Psoas muscle (tissue), 8 donors: Measurements from ENCODE around the gene CHPT1. TPM values are rescaled to one million over a fixed set of nuclear protein-coding genes. Genes with fewer than 3 reads are reported as not detected.

ENCODE experiments used
- ATAC-seq, 4 donors: fragments of 200-7000 bp; cut with Tn5 transposase; one replicate each; pipeline ENCODE4 v1.9.1; 2020; ENCODE audit warnings: moderate library complexity in 3 of 4, mild to moderate bottlenecking in 2 of 4
- DNase-seq, 2 donors: peaks; one replicate each; pipeline ENCODE4 v3.0.0-alpha.2; 2020
- H3K27ac ChIP-seq: fragments of 200-600 bp; one replicate; pipeline ENCODE4 v1.8.0; 2022
- H3K27me3 ChIP-seq, 3 donors: fragments of 200-600 bp in 1 of 3; one replicate each; pipeline versions ENCODE4 v1.6.1 to v1.8.0; 2013 to 2022; ENCODE audit warnings: low read length in 2 of 3, mild to moderate bottlenecking in 2 of 3, moderate library complexity in 1 of 3; ENCODE audit not compliant: insufficient read depth in 3 of 3
- H3K36me3 ChIP-seq, 2 donors: fragments of 200-600 bp in 1 of 2; one replicate each; pipeline versions ENCODE4 v1.6.1 to v1.8.0; 2013 to 2022; ENCODE audit warnings: low read depth in 1 of 2, mild to moderate bottlenecking in 1 of 2, moderate library complexity in 1 of 2; ENCODE audit not compliant: insufficient read depth in 1 of 2
- H3K4me1 ChIP-seq: fragments of 200-600 bp; one replicate; pipeline ENCODE4 v1.8.0; 2022
- H3K4me3 ChIP-seq: fragments of 200-600 bp; one replicate; pipeline ENCODE4 v1.8.0; 2022; ENCODE audit warnings: mild to moderate bottlenecking
- H3K9me3 ChIP-seq: fragments of 200-600 bp; one replicate; pipeline ENCODE4 v1.8.0; 2022
- WGBS, 3 donors: extraction: QIAGEN DNeasy Blood & Tissue Kit; methylation state at CpG; one replicate each; pipeline versions ENCODE4 v1.1.6 to v1.1.7; 2013; 5-methylcytosine and 5-hydroxymethylcytosine counted together
- intact Hi-C, 2 donors: fragments of 100-400 bp; cut with DNase I; formaldehyde crosslinking; loops; one replicate each; pipeline versions ENCODE4 v1.11.0 to v1.14.2; 2022
- polyA plus RNA-seq, 3 donors: library from polyadenylated mRNA; stranded (reverse); fragments of 200-250 nt; gene quantifications; one replicate each; pipeline ENCODE4 v1.2.3, GENCODE V29; 2013
- total RNA-seq, 4 donors: library from RNA; stranded (reverse); fragmentation: NEBNext Ultra II Directional in 2 of 4; extraction: Animal tissue kit (Norgen Biotek cat#: 25700) in 2 of 4; gene quantifications; one replicate each; pipeline versions ENCODE4 v1.2.1 to v1.2.4, GENCODE V29; 2021 to 2023
- TF ChIP-seq, protein P1 (sequence below): fragments of 200-600 bp; IDR thresholded peaks from one replicate; pipeline ENCODE4 v1.8.0; 2022; ENCODE audit warnings: antibody characterized with exemption
- donor health status: healthy with polysubstance abuse.
- donor health status: DM: no; HTN: no; CAD: no; lungs with moderate emphysema.
- donor health status: Bipolar disorder and iron deficiency.
- donor health status: healthy.
- donor health status: DM: yes; HTN: yes; CAD: no.
- donor health status: DM: no; HTN: no; CAD: no.
- donor health status: DM: no; HTN: no; CAD: no.
- donor health status: DM: yes; HTN: yes; CAD: no.

CHPT1 gene
- total and polyA plus RNA-seq, 7 donors: 17.9 to 38.9 (median 20.7) TPM

DNA sequence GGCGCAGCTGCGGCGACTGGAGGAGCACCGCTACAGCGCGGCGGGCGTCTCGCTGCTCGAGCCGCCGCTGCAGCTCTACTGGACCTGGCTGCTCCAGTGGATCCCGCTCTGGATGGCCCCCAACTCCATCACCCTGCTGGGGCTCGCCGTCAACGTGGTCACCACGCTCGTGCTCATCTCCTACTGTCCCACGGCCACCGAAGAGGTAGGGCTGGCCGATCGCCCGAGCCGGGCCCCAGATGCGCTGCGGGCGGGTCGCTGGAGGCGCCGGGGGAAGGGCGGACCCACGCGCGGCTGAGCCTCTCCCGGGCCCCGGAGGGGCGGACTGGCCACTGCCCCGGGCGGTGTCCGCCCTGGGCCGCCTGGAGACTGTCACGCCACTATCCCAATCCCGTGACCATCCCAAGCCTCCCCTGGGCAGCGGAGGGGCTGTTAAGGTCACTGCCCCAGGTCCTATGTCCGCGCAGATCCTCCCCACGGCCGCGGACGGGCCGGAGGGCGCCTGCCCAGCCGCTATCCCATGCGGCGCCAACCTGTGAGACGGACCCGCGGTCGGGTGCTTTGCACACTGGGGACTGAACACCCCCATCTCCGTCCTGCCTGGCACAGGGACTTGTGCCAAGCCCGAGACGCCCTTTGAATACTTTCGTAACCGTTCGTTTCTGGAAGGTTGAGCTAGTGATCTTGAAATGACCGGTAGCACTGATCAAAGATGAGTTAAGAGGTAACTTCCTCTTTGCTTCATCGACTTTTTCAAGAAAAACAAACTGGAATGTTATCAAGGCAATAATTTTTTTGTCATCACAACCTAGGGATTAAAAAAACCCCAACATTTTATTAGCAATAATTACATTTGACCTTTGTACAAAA, 725 bp downstream of the CHPT1 start:
- 0% methylated on average over 46 to 67 of the region's 67 CpGs for WGBS, 3 donors
- Histone ChIP-seq H3K4me3 (peak overlapping the region; percentile 96), H3K27me3 (no peaks in the 10 kb centered on the region), H3K27ac (peak overlapping the region; percentile 97), H3K9me3 (peaks cover 5% of the 10 kb centered on the region), H3K36me3 (no peaks in the 10 kb centered on the region), H3K4me1 (peaks cover 49% of the 10 kb centered on the region)
- DNase-seq (peak; percentile 70 to 84), ATAC-seq (peak; percentile 50 to 60 (median 54))
- intact Hi-C loops: loop anchor here in 1 of 2 donors (10.0 kb wide), 2 partner anchors 203 to 293 kb away; partner anchors contain the start of gene ARL1
- TF ChIP-seq, protein P1, sequence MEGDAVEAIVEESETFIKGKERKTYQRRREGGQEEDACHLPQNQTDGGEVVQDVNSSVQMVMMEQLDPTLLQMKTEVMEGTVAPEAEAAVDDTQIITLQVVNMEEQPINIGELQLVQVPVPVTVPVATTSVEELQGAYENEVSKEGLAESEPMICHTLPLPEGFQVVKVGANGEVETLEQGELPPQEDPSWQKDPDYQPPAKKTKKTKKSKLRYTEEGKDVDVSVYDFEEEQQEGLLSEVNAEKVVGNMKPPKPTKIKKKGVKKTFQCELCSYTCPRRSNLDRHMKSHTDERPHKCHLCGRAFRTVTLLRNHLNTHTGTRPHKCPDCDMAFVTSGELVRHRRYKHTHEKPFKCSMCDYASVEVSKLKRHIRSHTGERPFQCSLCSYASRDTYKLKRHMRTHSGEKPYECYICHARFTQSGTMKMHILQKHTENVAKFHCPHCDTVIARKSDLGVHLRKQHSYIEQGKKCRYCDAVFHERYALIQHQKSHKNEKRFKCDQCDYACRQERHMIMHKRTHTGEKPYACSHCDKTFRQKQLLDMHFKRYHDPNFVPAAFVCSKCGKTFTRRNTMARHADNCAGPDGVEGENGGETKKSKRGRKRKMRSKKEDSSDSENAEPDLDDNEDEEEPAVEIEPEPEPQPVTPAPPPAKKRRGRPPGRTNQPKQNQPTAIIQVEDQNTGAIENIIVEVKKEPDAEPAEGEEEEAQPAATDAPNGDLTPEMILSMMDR: no peak

DNA sequence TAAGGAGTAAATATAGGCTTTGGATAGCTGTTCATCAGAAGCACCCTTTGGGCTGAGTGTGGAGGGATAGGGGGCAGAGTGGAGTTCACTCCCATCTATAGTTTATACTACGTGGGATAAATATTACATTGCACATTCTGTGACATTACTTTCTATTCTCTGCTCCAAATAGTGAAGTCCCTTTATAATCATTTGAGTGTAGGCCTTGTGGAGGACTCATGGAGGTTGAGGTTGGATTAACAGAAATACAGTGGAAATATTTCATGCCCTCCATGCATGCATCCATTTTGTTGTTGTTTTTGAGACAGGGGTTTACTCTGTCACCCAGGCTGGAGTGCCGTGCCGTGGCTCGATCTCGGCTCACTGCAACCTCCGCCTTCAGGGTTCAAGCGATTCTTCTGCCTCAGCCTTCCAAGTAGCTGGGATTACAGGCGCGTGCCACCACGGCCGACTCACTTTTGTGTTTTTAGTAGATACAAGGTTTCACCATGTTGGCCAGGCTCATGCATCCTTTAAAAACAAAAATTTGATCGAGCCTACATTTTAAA, 1.4 kb downstream of the CHPT1 start:
- H3K27ac ChIP-seq: peak overlapping the region; percentile 97
- DNase-seq: no peak
- intact Hi-C loops: loop anchor here in 1 of 2 donors (10.0 kb wide), 2 partner anchors 204 to 294 kb away; partner anchors contain the start of gene ARL1
- H3K4me1 ChIP-seq: peaks cover 49% of the 10 kb centered on the region
- no peaks in the 10 kb centered on the region for H3K36me3 ChIP-seq
- ATAC-seq: no peak
- H3K27me3 ChIP-seq: no peaks in the 10 kb centered on the region
- peak overlapping the region; percentile 96 for H3K4me3 ChIP-seq
- TF ChIP-seq, protein P1: no peak
- peaks cover 5% of the 10 kb centered on the region for H3K9me3 ChIP-seq
- WGBS, 3 donors: 49 to 74% (median 54%) methylated on average over 12 of the region's 12 CpGs

DNA sequence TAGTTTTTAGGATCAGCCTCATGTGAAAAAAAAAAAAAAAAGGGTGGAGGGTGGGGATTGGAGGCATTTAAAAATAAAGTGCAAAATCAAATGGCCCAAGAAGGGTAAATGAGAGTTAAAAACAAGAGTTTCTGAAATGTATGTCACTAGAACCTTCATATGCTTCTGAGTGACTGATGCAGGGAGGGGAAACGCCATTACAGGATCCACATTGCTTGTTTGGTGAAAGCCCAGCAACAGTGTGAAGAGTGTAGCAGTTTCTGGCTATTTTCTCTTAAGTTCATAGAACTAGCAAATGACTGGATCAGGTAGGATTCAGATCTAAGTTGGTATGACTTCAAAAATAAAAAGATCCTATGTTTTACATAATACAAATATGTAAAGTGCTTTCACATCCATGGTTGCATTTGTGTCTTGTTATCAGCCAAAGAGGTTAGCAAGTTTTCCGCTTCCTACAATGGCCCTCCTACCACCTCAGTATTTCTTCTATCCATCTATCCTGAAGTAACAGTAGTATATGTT, 2.9 kb downstream of the CHPT1 start:
- Histone ChIP-seq H3K27me3 (no peaks in the 10 kb centered on the region), H3K4me3 (peak overlapping the region; percentile 29), H3K4me1 (peaks cover 49% of the 10 kb centered on the region), H3K27ac (no peak overlapping the region), H3K36me3 (no peaks in the 10 kb centered on the region), H3K9me3 (no peaks in the 10 kb centered on the region)
- 84 to 91% (median 90%) methylated on average over 2 of the region's 2 CpGs for WGBS, 3 donors
- ATAC-seq (no peak), DNase-seq (no peak)
- TF ChIP-seq, protein P1: no peak
- intact Hi-C loops: no loop called here

DNA sequence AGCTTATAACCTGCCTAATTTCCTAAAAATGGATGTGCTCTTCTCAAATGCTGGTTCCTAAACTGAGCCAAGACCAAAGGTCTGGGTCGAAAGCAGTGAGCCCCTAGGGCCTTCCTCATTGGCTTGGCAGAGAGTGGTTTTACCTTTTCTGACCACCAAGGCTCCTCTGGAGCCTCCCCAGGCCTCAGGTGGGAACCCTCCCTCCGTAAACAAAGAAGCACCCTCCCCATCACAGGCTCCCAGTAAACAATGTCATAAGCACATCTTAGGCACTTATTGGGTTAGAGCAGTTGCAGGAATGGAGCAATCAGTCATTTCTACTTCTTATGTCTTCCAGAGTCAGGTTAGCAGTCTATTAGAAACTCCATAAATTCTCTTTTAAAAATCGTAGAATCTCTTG, 6.0 kb downstream of the CHPT1 start:
- TF ChIP-seq, protein P1: no peak
- peaks cover 39% of the 10 kb centered on the region for H3K4me1 ChIP-seq

More for the DNA sequence above, 6.0 kb downstream of the CHPT1 start:
- Histone ChIP-seq H3K4me3 (no peak overlapping the region), H3K9me3 (no peaks in the 10 kb centered on the region), H3K27ac (no peak overlapping the region), H3K36me3 (no peaks in the 10 kb centered on the region), H3K27me3 (no peaks in the 10 kb centered on the region)
- DNase-seq (no peak), ATAC-seq (no peak)
- intact Hi-C loops: no loop called here
- WGBS, 3 donors: 76 to 86% (median 79%) methylated on average over 3 of the region's 3 CpGs
